Endothelial cell of umbilical vein (primary cell): ENCODE results near the gene SRSF3.

ENCODE experiments used
- CTCF ChIP-seq, 2 donors: IDR thresholded peaks; 1 replicate in 1 of 2; 2 replicates in 1 of 2; pipeline ENCODE4 v1.5.1; 2011; ENCODE audit warnings: low read length in 2 of 2, mild to moderate bottlenecking in 2 of 2, moderate library complexity in 2 of 2, control low read depth in 1 of 2, inconsistent platforms in 1 of 2, low read depth in 1 of 2; ENCODE audit not compliant: insufficient read depth in 1 of 2; ENCODE audit errors: extremely low read depth in 1 of 2
- EZH2 ChIP-seq: IDR thresholded peaks from 2 replicates; pipeline ENCODE4 v1.6.1; 2012; ENCODE audit warnings: borderline replicate concordance, low read depth, mild to moderate bottlenecking, moderate library complexity, low read length, inconsistent platforms; ENCODE audit not compliant: severe bottlenecking
- GATA2 ChIP-seq: IDR thresholded peaks from 2 replicates; pipeline ENCODE4 v1.7.0; 2011; ENCODE audit warnings: low read depth, mild to moderate bottlenecking, moderate library complexity, mixed read lengths, low read length; ENCODE audit not compliant: insufficient read length, insufficient read depth
- JUN ChIP-seq: IDR thresholded peaks from 2 replicates; pipeline ENCODE4 v1.6.1; 2011; ENCODE audit warnings: borderline replicate concordance, low read depth; ENCODE audit not compliant: insufficient read length, insufficient read depth
- POLR2A ChIP-seq: IDR thresholded peaks from 2 replicates; pipeline ENCODE4 v1.6.1; 2012; ENCODE audit warnings: low read depth, mild to moderate bottlenecking, control low read depth, low read length
- POLR2AphosphoS5 ChIP-seq: IDR thresholded peaks from 2 replicates; pipeline ENCODE4 v1.6.1; 2012; ENCODE audit warnings: low read depth, mild to moderate bottlenecking, control low read depth, low read length, moderate library complexity; ENCODE audit not compliant: insufficient read depth

- TF ChIP-seq CTCF (IDR thresholded peaks at IDR 0.05; ENCODE audit: extremely low read depth in 1 of 2, insufficient read depth in 1 of 2, low read depth in 1 of 2, low read length in 2 of 2) = no peak
- no peak for TF ChIP-seq EZH2
- no peak for TF ChIP-seq GATA2
- TF ChIP-seq JUN = no peak
- no peak for TF ChIP-seq POLR2A
- no peak for TF ChIP-seq POLR2AphosphoS5
Observed at GRCh38 chr6:36625158-36625919, 31.2 kb downstream of the SRSF3 start.
